Measurements from ENCODE around the gene UTS2R.
"Not testable (repeated sequence)": the region's sequence is repeated elsewhere in the genome, so short reads cannot be mapped to it uniquely, and the experiment has no call there.

Gene UTS2R

DNA sequence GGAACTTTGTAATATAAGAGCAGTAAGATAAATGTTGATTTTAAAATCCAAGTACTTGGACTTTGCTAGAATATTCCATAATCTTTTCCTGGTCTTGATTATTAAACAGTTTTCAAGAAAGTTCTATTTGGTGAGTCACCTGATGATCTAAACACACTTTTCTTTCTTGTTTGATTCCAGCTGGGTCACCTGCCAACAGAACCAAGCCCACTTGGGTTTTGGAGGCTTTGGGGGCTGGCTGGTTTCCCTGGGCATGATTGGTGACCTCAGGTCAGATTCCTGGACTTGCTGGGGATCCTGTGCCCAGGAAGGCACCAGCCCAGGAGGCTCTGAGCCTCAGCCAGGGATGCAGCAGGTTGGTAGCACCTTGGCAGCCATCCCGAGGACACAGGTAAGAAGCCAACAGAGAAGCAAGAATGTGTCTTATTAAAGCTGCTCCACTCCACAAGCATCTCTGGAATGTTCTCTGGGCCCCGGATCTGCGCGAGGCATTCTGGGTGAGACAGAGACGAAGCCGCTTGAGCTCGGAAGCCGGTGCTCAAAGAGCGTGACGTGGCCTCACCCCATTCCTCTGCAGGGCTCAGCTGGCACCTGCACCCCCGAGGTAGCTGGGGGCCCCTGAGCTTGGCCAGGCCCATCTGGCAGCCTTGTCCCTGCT is 15.7 kb upstream of the UTS2R start:
- no peak for DNase-seq

DNA sequence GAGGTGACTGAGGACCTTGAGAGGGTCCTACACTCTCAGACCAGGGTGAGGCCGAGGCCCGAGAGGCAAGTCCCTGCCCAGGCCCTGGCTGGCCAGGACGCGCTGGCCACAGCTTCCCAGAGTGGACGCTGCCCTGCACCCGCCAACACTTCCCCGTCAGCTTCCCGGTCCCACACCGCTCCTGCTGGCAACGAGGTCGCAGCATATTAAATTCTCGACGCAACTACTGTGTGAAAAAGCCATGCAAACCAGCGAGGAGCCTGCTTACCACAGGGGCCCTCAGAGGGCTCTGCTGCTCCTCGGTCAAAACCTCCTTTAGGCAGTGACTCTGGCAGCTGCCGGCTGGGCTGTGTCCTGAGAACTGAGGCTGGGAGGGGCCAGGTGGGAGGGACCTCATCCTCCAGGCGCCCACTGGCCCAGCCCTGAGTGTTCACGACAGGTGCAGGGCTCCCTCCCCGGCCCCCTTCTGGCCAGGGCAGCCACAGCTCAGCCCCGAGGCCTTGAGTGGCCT is 14.7 kb upstream of the UTS2R start:
- no peak for DNase-seq

DNA sequence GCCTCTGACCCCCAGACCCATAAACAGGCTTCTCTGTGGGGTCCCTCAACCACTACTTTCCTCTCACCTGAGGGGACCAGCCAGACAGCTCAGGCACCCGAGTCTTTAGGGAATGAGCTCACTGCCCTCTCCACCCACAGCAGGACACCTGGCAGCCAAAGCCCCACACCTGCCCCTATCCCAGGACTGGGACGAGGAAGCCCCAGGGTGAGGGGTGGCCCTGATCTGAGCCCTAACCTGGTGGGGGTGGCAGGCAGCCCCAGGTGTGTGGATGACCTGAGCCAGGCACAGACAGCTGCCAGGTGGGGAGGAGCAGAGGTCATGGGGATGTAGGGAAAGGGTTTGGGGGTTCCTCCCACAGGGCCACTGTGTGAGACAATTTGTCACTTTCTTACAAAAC is 14.2 kb upstream of the UTS2R start:
- DNase-seq: no peak

DNA sequence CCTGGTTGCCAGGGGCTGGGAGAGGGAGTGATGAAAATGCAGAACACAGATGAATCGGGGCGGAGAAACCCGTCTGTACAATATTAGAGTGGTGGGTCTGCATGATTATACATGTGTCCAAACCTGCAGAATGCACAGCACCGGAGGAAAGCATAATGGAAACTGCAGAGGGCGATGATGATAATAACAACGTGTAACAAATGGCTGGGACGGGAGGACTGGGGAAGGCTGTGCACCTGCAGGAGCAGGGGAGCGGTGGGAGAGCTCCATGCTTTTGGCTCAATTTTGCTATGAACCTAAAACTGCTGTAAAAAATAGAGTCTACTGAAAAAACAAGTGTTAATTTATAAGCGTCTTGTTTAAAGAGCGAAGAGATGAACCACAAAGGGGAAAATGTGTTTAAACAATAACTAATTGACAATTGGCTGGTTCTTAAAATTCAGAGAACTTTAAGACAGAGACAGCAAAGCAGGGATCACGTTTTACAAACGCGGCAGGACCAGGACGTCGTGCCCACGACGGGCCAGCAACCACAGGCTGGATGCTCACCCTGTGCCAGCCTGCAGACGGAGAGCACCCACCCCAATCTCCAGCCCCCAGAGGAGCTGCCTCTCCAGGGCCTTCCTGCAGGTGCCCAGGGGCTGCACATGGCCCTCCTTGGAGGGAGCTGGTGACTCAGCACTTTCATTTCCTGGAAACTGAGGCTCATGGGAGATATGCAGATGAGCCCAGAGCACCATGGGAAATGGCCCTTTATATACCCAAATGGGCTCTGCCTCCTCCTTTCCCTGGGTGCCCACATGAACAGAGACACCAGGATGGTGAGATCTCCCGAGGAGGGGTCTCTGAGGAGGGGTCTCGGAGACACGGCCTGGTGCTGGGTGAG is 12.9 kb upstream of the UTS2R start, which contains the start of gene TEX19:
TSS of gene TEX19 (plus strand) at position 783 of the 886 bp plus-strand sequence. CDS start 2,904 bp downstream, outside the sequence.
- no peak for DNase-seq

DNA sequence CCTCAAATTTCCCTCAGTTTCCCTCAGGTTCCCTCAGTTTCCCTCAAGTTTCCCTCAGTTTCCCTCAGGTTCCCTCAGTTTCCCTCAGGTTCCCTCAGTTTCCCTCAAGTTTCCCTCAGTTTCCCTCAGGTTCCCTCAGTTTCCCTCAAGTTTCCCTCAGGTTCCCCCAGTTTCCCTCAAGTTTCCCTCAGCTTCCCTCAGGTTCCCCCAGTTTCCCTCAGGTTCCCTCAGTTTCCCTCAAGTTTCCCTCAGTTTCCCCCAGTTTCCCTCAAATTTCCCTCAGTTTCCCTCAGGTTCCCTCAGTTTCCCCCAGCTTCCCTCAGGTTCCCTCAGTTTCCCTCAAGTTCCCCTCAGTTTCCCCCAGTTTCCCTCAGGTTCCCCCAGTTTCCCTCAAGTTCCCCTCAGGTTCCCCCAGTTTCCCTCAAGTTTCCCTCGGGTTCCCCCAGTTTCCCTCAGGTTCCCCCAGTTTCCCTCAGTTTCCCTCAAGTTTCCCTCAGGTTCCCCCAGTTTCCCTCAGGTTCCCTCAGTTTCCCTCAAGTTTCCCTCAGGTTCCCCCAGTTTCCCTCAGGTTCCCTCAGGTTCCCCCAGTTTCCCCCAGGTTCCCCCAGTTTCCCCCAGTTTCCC is 12.0 kb upstream of the UTS2R start:
- not testable (repeated sequence) for DNase-seq

DNA sequence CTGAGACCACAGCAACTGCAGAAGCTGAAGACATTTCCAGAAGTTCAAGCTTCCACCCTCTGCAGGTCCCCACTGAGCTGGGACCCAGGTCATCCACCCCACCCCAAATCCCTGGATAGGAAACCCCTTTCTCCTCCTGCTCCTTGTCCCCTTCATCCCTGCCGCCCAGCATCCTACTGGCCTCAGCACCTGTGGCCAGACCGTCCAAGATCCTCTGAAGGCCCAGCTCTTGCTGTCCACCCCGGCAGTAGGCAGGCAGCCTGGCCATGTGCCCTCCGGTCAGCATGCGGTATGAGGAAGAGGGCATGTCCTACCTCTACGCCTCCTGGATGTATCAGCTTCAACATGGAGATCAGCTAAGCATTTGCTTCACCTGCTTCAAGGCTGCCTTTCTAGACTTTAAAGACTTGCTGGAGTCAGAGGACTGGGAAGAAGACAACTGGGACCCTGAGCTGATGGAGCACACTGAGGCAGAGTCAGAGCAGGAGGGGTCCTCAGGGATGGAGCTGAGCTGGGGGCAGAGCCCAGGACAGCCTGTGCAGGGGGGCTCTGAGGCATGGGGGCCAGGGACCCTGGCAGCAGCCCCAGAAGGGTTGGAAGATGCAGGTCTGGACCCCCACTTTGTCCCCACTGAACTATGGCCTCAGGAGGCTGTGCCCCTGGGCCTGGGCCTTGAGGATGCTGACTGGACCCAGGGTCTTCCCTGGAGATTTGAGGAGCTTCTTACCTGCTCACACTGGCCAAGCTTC is 9.5 kb upstream of the UTS2R start:
- DNase-seq: no peak

DNA sequence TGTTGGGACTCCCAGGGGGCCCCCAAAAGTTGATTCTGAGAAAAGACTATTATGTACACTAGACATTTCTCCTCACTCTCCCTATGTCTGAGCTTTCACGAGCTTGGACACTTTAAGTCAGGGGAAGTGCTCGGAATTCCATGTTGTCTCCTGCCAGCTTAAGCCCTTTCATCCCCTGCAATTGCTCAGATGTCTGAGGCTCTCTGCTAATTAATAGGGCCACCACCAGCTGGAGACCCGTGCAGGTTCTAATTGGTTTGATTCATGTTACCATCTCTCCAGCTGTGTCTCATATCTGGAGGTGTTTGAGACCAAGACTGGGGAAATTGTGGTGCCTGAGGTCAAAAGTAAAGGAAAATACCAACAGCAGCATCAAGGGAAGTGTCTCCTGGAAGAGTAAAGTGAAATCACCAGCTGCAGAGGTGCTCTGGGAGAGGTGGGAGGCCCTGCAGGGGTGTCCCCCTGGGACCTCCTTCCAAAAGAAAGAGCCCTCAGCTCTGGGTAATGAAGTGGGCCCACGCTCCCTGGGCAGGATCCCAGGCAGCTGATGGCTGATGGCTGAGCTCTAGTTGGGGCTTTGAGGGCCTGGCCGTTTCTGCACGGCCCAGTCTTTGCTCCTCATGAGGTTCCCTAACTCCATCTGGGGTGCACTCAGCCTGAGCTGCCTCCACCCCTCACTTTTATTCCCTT is 5.8 kb upstream of the UTS2R start:
- DNase-seq: no peak

DNA sequence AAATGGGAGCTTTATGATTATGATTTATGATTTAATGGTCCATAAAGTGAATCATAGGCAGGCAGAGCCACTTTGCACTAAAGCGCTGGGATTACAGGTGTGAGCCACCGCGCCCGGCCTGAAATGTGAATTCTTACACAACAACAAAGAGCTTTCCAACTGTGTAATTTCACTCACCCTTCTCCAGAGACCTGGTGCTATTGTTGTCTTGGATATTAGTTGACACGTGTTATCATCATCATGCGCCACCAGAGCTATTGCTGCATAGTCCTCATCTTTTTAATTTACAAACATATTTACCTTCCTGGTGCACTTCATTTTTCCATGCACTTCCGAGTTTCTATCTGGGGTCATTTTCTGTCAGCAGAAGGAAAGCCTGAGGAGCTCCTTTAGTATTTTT is 4.8 kb upstream of the UTS2R start:
- no peak for DNase-seq

DNA sequence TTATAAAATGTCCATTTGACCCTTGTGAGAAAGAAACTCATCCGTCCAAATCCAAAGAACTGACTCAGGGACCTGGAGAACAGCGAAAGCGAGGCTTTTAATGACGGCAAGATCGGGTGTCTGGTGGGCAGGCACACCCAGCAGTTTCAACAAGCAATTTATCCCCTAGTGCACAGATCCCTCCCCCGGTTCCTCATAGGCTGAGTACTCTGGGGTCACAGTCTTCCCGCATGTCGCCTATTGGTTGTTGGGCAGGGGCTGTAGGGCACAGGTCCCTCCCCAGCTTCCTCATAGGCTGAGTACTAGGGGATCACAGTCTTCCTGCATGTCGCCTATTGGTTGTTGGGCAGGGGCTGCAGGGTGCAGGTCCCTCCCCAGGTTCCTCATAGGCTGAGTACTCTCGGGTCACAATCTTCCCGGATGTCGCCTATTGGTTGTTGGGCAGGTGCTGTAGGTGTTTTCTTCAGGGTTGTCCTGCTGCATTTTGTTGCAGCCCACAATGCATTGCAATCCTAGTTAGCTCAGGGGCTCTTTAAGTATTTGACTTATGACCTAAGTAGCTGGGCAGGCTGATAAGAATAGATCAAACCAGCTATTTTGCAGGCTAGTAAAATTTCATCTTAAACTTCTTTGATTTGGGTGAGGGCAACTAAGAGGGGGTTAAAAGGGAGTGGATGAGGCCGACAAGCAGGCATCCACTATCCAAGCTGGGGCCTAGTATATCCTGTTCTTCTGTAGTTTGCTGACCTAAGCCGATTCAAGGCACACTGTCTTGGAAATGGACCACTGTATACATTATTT is 3.6 kb upstream of the UTS2R start:
- DNase-seq: no peak

DNA sequence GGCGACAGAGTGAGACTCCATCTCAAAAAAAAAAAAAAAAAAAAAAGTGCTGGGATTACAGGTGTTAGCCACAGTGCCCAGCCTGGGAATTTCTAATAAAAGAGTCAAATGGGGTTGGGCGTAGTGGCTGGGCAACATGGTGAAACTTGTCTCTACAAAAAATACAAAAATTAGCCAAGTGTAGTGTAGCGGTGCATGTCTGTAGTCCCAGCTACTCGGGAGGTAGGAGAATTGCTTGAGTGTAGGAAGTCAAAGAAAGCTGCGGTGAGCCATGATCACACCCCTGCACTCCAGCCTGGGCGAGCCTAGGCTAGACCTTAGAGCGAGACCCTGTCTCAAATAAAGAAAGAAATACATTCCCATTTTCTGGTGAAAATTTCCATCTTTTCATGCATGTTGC is 2.4 kb upstream of the UTS2R start:
- DNase-seq: no peak

DNA sequence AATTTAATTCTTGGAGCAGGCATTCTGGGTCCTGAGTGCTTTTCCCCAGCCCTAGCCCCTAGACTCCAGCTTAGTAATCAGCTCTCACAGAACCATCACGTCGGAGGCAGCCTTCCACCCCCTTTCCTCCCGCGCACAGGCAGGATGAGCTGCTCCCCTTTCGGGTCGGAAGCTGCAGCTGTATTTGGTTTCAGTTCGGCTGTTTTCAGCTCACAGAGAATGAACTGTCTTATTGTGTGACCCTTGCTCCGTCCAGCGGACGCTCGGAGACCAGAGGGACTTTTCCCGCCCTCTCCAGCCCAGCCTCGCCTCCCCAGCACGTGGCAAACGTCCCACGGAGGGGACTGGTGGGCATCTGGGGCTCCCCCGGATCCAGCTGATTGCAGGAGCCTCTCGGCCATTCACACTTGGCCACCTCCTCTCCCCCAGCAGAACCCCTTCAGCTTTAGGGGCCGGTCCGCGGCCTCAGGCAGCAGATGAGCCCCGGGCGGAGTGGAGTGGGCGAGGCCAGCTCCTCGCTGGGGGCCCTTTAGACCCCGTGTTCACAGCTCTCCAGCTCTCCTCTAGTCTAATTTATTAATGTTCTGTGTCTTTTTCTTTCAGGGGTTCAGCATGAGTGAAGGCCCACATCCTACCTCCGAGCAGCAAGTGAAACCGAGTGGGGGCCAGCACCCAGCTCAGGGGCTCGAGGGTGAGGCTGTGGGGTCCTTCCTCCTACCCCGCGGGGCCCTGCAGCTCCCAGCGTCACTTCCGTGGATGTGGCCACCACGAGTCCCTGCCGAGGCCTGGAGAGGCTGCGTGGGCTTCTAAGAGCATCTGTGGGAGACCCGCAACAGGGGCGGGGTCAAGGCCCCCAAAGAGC is 863 bp upstream of the UTS2R start:
- no peak for DNase-seq

DNA sequence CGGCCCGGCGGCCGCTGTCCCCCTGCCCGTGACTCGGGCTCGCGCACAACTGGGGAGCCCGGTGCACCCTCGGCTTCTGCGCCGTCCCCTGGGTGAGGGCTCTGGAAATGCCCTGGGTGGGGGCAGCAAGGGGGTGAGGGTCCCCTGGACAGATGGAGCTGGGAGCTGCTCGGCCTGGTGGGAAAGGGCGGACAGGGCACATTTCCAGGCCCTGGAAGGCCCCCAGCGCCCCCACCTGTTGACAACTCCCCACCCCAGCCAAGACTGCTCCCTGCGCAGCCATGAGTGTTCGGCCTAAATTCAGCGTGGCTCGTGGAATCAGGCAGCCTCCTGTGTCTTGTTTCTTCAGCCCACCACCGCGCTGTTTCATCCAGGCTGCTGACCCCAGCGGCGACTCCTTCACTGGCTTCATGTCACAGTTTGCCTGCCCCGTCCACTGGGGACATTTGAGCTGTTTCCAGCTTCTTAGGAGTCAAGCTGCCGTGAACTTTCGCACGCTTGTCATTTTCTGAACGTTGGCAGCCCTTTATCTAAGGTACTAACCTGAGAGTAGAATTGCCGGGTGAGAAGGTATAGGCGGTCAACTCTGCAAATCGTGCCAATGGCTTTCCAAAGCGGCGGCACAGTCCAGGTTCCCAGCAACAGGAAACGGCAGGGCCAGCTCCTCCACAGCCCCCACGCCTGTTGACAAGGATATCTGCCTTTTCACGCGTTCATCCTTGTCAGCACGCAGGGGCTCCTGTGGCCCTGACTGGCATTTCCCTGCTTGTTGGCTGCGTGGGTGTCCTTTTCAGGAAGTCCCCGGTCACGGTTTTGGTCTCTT is 895 bp downstream of the UTS2R start:
- DNase-seq: no peak

DNA sequence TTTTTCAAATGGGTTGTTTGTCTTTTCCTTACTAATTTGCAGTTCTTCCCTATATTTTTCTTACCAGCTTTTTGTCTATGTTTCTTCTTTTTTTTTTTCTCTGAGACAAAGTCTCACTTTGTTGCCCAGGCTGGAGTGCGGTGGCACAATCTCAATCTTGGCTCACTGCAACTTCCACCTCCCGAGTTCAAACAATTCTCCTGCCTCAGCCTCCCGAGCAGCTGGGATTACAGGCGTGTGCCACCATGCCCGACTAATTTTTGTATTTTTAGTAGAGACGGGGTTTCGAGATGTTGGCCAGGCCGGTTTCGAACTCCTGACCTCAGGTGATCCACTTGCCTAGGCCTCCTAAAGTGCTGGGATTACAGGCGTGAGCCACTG is 1.5 kb downstream of the UTS2R start:
- DNase-seq: not testable (repeated sequence)

DNA sequence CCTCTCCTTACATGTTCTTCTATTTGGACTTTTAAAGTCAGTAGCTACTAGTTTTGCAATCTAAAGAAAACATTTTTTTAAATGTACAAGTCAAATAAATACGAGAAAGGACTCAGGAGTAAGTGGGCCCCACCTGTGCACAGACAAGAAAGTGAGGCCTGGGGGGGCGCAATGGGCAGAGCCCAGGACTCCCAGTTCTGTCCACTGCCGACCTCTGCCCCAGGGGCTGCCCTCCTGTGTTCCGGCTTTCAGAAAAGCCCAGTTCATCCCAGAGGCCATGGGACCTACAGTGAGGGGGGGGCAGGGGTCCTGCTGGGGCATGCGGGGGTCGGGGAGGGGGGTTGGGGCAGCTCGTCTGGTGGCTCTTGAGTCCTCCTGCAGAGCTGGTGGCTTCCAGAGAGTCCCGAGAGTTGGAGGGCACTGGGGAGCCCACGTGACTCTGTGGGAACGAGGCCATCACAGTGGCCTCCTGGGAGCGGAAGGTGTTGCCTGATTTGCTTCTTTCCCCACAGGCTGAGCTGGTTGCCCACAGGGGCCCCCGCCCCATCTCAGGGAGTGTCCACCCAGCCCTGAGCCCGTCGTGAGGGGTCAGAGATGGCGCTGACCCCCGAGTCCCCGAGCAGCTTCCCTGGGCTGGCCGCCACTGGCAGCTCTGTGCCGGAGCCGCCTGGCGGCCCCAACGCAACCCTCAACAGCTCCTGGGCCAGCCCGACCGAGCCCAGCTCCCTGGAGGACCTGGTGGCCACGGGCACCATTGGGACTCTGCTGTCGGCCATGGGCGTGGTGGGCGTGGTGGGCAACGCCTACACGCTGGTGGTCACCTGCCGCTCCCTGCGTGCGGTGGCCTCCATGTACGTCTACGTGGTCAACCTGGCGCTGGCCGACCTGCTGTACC is 2.4 kb downstream of the UTS2R start:
- DNase-seq: no peak

DNA sequence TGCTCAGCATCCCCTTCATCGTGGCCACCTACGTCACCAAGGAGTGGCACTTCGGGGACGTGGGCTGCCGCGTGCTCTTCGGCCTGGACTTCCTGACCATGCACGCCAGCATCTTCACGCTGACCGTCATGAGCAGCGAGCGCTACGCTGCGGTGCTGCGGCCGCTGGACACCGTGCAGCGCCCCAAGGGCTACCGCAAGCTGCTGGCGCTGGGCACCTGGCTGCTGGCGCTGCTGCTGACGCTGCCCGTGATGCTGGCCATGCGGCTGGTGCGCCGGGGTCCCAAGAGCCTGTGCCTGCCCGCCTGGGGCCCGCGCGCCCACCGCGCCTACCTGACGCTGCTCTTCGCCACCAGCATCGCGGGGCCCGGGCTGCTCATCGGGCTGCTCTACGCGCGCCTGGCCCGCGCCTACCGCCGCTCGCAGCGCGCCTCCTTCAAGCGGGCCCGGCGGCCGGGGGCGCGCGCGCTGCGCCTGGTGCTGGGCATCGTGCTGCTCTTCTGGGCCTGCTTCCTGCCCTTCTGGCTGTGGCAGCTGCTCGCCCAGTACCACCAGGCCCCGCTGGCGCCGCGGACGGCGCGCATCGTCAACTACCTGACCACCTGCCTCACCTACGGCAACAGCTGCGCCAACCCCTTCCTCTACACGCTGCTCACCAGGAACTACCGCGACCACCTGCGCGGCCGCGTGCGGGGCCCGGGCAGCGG is 3.2 kb downstream of the UTS2R start:
- no peak for DNase-seq

DNA sequence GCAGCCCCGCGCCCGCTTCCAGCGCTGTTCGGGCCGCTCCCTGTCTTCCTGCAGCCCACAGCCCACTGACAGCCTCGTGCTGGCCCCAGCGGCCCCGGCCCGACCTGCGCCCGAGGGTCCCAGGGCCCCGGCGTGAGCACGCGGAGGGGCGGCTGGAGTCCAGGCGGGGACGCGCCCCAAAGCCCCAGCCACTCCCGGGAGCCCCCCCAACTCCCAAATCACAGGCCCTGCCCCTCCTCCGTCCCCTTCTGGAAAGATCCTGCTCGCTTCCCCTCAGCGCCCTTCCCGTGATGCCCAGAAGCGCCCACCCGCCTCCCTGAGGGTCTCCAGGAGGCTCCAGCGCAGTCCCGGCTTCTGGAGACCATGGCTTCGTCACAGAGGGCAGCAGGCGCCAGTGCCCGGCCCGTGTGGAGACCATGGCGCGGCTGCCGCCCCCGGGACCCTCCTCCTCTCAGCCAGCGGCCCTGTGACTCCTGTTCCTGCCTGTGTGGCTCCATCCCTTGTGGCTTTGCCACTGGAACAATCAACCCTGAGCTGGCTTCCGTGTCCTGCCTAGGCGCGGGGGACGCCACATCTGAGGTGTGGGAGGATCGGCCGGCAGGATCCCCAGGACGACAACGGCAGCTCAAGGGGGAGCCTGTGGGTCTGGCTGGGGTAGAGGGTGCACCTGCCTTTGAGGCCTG is 3.9 kb downstream of the UTS2R start:
- no peak for DNase-seq
